ENCODE data around the gene NTHL1. TPM values are rescaled to one million over a fixed set of nuclear protein-coding genes. Genes with fewer than 3 reads are reported as not detected.

Gene NTHL1
- total RNA-seq, 1 experiment from 2014 or later = 35.6 TPM

GRCh38 chr16:2009164-2009711 lies 38.4 kb downstream of the NTHL1 start:
- DNase-seq (ENCODE audit: low read depth) = no peak

- DNase-seq (ENCODE audit: low read depth) = no peak
These were observed 38.9 kb downstream of the NTHL1 start for GRCh38 chr16:2008631-2009163.

GRCh38 chr16:2008009-2008526 lies 39.6 kb downstream of the NTHL1 start:
- no peak for DNase-seq (ENCODE audit: low read depth)

- DNase-seq (ENCODE audit: low read depth) = no peak
These were observed 40.4 kb downstream of the NTHL1 start for GRCh38 chr16:2007081-2007836.

GRCh38 chr16:2006317-2006716 lies 41.3 kb downstream of the NTHL1 start:
- DNase-seq (ENCODE audit: low read depth) = no peak

GRCh38 chr16:2005646-2006045 lies 42.0 kb downstream of the NTHL1 start:
- DNase-seq (ENCODE audit: low read depth) = no peak

DNA sequence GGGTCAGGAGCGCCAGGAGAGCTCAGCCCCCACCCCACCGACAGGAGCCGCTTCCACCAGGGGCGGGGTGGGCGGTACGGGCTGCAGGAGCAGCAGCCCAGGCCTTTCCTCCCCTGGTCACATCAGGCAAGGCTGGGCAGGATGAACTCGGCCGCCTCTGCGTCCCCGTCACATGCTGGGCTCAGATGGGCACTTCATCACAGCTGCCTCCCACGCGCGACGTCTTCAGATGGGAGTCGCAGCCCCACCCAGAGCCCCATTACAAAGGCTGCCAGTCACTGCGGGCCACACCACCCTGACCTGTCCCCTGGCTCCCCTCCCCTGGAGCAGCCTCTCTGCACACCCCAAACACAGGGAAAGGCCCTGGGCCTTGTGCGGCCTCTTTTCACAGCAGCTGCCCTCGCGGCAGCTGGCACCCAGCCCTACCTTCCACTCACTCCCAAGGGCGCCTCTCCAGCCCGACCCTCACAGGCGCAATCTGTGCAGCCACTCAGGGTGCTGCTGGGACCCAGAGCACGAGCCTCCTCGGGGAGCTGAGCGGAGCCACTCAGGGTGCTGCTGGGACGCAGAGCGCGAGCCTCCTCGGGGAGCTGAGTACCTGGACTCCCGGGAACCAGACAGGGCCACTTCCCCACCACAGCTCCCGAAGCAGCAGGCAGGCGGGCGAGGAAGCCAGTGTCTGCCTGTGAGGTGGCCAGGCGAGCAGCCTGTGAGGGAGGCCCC lies 42.7 kb downstream of the NTHL1 start:
- DNase-seq (ENCODE audit: low read depth) = no peak

DNA sequence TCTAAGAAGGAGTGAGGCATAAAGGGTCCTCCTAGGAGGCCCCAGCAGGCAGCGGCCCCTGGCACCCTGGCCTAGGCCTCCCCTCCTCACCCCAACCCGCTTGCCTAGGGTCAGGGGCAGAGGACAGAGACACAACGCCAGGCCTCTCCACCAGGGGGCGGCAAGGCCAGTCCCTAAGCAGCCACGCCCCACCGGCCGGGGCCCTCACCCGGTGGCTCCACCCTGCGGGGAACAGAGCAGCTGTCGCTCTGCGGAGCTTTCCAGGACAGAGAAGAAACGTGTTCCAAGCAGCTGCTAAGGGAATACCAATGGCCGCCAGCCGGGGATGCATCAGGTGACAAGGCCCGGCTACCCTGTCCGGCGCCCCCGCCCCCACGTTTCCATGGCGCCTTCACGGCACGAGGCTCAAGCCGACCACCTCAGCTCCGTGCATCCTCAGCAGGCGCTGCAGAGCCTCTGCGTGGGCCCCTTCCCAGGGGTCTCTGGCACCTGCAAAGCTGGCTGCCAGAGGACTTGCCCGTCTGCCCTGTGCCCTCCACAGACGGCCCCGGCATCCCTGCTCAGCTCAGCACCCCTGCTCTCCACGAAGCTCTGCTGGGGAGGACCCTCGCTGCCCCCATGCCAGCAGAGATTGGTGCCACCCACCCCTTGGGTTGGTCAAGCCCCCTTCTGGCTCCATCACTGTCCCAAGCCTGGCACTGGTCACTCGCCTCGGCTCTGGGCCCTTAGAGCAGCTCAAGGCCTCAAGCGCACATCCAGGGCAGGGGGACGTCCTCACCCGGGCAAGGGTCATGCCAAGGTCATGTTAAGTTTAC lies 43.6 kb downstream of the NTHL1 start:
- DNase-seq (ENCODE audit: low read depth) = peak; percentile 51

DNA sequence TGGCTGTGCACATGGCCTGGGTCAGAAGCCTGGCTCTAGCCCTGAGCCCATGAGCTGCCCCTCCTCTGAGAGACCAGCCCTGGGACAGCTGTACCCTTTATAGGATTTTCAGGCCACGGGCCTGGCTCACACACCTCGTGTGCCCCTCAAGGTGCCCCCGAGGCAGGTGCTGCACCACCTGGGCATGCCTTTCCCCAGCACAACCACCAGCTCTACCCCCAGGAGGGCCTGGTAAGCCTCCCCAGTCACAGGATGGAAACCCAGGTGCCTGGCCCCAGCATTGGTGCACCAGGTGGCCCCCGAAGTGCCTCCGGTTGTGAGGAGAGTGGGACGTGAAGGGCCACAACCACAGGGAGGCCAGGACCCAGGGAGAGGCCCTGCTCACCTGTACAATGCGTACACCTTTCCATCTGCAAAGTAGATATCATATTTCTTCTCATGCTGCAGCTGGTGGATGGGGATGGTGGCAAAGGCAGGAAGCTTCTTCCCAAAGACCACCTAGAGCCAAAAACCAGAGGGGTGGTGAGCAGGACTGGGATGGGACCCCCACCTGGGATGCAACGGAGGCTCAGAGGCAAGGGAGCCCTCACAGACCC lies 44.3 kb downstream of the NTHL1 start:
- no peak for DNase-seq (ENCODE audit: low read depth)

DNA sequence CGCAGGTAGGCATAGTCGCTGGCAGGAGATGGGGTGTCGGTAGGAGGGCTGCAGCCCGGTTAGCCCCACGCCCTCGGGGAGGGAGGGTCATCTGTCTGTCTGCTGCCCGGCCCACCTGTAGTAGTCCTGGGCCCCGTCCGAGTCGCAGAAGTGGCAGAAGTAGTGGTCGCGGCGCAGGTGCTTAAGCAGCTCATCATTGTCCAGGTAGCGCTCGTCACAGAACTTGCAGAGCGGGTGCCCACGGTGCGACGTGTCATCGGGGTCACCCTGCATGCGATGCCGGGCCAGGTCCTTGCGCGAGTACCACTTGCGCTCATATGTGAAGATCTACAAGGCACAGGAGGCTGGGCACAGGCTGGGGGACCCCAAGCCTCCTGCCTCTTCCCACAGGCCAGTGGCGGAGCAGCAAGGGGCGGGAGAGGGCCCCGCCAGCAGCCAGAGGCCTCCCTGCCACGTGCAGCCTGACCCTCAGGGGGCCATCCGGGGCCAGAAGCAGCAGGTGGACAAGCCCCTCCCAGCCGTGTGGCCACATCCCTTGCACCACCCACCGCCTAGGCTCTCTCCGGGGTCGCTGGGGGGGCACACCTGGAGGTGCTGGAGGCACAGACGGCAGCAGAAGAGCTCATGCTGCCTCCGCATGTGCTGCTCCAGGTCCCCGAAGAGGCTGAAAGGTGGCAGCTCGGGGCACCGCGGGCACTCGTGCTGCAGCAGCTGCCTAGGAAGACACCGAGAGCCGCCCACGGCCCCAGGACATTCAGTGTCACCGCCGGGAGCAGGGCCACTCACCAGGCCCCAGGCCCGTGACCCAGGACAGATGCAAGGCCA lies 45.0 kb downstream of the NTHL1 start:
- no peak for DNase-seq (ENCODE audit: low read depth)

DNA sequence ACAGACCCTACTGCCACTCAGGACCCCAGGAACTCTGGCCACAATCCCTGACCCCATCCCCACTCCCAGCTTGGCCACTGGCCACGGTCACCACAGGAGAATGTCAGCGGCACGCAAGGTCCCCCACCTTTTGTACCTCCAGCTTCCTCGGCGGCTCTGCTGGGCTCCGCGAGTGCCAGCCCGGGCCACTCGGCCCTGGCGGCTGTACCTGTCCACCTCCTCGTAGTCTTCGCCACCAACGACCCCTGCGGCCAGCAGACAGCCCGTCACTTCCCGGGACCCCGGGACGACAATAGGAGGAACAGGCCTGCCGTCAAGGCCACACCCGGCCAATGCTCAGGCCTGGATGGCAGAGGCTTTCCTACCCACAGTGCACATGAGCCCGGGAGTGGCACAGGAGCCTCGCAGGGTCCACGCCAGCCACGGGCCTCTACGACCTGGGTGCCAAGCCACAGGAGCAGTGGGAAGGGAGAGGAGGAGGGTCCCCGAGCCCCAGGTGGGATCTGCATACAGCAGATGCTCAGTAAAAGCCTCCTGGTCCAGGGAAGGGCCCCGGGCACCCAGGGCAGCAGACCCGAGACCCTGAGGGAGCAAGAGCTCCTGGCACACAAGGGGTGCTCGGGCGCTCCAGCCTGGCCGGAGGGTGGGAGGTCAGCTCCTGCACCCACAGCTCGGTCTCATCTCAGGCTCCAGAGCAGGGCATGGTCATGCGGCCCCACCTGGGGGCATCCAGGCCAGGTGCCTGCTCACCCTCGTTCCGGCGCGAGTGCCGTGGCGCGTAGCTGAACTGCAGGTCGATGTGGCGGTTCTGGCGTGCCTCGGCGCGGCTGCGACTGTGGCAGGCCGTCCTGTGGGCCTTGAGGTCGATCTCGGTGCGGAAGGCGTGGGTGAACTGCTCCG lies 45.9 kb downstream of the NTHL1 start:
- no peak for DNase-seq (ENCODE audit: low read depth)

DNA sequence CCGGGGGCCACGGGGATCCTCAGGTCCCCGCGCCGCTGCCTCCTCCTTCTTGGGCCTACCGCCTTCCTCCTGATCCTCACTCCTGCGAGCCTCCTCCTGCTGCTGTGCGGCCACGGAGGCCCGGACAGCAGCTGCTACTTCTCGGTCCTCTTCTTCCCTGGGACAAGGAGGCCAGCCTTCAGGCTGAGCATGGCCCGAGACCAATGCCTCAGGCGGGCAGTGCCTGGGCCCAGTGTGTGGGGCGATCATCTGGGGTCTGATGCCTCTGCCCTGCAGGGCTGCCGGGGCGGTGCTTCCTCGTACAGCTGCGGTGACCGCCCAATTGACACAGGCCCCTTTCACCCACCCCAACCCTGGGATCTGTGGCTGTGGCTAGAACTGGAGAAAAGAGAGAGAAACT lies 46.6 kb downstream of the NTHL1 start:
- DNase-seq (ENCODE audit: low read depth) = no peak

DNA sequence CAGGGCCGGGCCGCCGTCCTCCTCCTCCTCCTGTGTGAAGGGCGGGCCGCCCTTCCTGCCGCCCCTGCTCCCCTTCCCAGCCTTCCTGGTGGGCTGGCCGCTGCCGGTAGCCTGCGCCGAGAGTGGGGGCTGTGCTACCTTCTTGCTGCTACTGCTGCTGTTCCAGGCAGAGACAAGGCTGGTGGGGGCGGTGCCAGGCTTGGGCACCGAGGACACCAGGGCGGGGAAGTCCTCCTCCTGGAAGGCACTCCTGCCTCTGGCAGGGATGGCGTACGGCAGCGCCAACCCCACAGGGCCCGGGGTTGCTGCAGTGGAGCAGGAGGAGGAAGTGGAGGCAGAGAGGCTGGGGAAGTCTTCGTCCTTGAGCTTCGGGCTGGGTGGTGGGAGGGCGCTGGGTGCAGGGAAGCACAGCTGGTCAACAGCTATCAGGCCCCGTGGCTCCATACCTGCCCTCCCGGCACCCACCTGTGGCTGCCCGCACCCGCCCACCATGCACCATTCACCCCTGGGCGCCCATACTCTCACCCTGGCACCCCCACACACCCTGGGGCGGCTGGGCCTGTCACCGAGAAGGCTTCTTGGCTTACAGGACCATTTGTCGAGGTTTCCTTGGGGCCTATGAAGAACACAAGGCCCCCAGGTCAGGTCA lies 47.6 kb downstream of the NTHL1 start:
- DNase-seq (ENCODE audit: low read depth) = no peak

GRCh38 chr16:1998852-1999801 lies 48.5 kb downstream of the NTHL1 start:
- DNase-seq (ENCODE audit: low read depth) = no peak

DNA sequence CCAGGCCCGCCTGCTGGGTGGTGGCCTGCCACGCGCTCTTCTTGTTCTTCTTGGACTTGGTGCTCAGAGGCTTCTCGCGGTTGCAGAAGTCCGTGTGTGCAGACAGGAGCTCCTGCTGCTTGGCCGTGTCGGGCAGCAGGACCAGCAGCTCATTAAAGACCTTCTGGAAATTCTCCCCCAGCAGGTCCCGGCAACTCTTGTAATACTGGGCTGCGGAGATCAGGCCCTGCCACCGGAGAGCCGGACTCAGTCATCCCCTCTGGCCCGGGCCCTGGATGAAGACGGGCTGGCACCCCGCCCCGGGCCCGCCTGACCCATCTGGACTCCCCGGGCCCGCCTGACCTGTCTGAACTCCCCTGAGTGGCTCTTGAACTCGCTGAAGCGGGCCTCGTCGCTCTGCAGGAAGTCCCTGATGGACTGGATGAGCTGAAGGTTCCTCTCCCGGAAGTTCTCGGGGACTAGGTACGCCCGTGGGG lies 49.2 kb downstream of the NTHL1 start:
- DNase-seq (ENCODE audit: low read depth) = no peak

DNA sequence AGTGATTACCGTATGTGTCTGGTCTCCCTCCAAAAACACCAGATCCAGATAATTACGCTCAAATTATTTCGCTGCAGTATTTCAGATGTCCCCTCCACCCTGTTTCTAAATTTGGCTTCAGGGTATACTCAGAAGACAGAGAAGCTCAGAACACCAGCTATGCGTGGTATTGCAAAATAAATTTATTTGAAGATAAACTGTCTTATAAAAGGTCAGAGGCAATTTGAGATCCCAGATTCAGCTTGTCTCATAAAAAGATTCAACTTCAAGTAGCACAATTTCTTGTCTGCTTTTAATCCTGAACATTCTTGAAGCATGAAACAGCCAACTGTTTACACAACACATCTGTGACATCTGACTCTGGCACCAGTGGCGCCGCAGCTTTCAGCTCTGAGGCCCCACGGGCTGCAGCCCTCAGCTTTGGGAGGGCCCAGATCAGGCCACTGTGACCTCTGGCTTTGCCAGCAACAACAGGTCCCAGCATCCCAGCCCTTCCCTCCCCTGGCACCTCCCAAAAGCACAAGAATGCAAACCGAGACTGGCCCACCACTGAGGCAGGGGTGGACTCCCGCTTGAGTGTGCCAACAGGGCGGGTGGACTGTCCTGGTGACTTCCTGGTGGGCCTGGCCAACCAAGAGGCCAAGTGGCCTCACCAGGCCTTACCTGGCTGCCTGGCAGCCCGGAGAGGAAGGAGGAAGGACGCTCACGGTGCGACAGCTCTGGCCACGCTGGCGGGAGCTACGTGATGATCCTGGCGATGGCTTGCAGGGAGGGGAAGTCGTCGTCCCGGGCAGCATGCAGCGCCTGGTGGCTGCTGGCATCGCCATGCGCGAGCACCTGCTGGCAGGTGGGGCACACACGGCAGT lies 49.9 kb downstream of the NTHL1 start:
- peak; percentile 74 for DNase-seq (ENCODE audit: low read depth)
